A549 (cell line): Measurements from ENCODE around the gene NGFR. TPM values are rescaled to one million over a fixed set of nuclear protein-coding genes. Genes with fewer than 3 reads are reported as not detected.
A peak's percentile ranks its signal among the peaks of the same experiment; 100 is the strongest.

Experiments
- ATAC-seq, 2 experiments: fragments of 200-7000 bp in 1 of 2; fragments of >200 bp in 1 of 2; cut with Nextera tagmentation in 1 of 2; cut with Tn5 transposase in 1 of 2; 3 replicates each; pipeline versions ENCODE4 v1.8.0 to v1.9.1; 2018 to 2020; ENCODE audit warnings: mild to moderate bottlenecking in 1 of 2, moderate library complexity in 1 of 2
- CTCF ChIA-PET: fragments of 300-600 bp; sonication (Branson Sonifier 250); formaldehyde crosslinking; extraction: SDS; loops from one replicate; lab custom pipeline; 2021; ENCODE audit warnings: antibody characterized with exemption, inconsistent platforms; lab: Yijun Ruan, JAX
- POLR2A ChIA-PET: fragments of 350-600 bp; formaldehyde crosslinking; extraction: SDS; loops from one replicate; lab custom pipeline; 2021; ENCODE audit warnings: antibody characterized with exemption, inconsistent platforms; lab: Yijun Ruan, JAX
- DNase-seq, 2 experiments: peaks; one replicate each; pipeline versions ENCODE4 v3.0.0 to v3.0.0-alpha.2; 2011 to 2016; ENCODE audit warnings: low read depth in 1 of 2, low spot score in 1 of 2
- FAIRE-seq: peaks from 2 replicates; lab custom pipeline; 2011; peaks lifted over from hg19 to GRCh38; lab: Jason Lieb, UNC
- H3K27ac ChIP-seq, 2 experiments: fragments of >200 bp; sonication (Bioruptor Twin); formaldehyde crosslinking; 3 replicates each; pipeline ENCODE4 v1.5.1; 2016 to 2017
- H3K4me1 ChIP-seq: fragments of >200 bp; sonication (Bioruptor Twin); formaldehyde crosslinking; 3 replicates; pipeline ENCODE4 v1.6.1; 2016
- H3K4me2 ChIP-seq: fragments of >200 bp; sonication (Bioruptor Twin); formaldehyde crosslinking; 3 replicates; pipeline ENCODE4 v1.6.1; 2016
- H3K4me3 ChIP-seq: fragments of >200 bp; sonication (Bioruptor Twin); formaldehyde crosslinking; 3 replicates; pipeline ENCODE4 v1.5.1; 2016
- H3K9me3 ChIP-seq: fragments of >200 bp; sonication (Bioruptor Twin); formaldehyde crosslinking; 3 replicates; pipeline ENCODE4 v1.6.1; 2016
- CEBPB ChIP-seq, 2 experiments: fragments of >200 bp in 1 of 2; sonication (Bioruptor Twin) in 1 of 2; formaldehyde crosslinking in 1 of 2; IDR thresholded peaks; 2 replicates each; pipeline ENCODE4 v1.6.1; 2012 to 2016
- HEYL ChIP-seq: fragments of 250-450 bp; sonication (Bioruptor Pico); IDR thresholded peaks from 2 replicates; pipeline ENCODE4 v1.8.0; 2021; ENCODE audit warnings: mild to moderate bottlenecking, moderate library complexity
- HOXA7 ChIP-seq: fragments of 250-450 bp; sonication (Bioruptor Pico); IDR thresholded peaks from 2 replicates; pipeline ENCODE4 v1.5.0; 2020; ENCODE audit warnings: mild to moderate bottlenecking, moderate library complexity
- NFE2L2 ChIP-seq: fragments of 150-350 bp; conservative IDR thresholded peaks from 2 replicates; pipeline ENCODE4 v1.6.1; 2014; ENCODE audit warnings: low read length
- NR3C1 ChIP-seq: fragments of >200 bp; sonication (Bioruptor Twin); formaldehyde crosslinking; IDR thresholded peaks from 3 replicates; pipeline ENCODE4 v1.6.1; 2017
- POLR2A ChIP-seq: IDR thresholded peaks from 2 replicates; pipeline ENCODE4 v1.6.1; 2012; ENCODE audit warnings: mild to moderate bottlenecking, low read length
- RNF2 ChIP-seq: fragments of 200-600 bp; sonication (generic); IDR thresholded peaks from 2 replicates; pipeline ENCODE4 v1.6.1; 2016; ENCODE audit warnings: low read depth, mild to moderate bottlenecking, antibody characterized with exemption, moderate library complexity, borderline replicate concordance
- SMC3 ChIP-seq: fragments of >200 bp; sonication (Bioruptor Twin); formaldehyde crosslinking; IDR thresholded peaks from 3 replicates; pipeline ENCODE4 v1.6.1; 2018; ENCODE audit warnings: inconsistent platforms
- TFCP2L1 ChIP-seq: fragments of 250-450 bp; sonication (Bioruptor Pico); IDR thresholded peaks from 2 replicates; pipeline ENCODE4 v1.5.0; 2021; ENCODE audit warnings: mild to moderate bottlenecking
- ZFP36 ChIP-seq: fragments of 450-650 bp; IDR thresholded peaks from 2 replicates; pipeline ENCODE4 v1.6.1; 2014; ENCODE audit warnings: borderline replicate concordance; ENCODE audit not compliant: partially characterized antibody
- WGBS: methylation state at CpG from one replicate; pipeline ENCODE4 v1.1.6; 2017; ENCODE audit errors: missing lambda C conversion rate; 5-methylcytosine and 5-hydroxymethylcytosine counted together
- polyA minus RNA-seq: library from RNA; depleted of rRNA, polyadenylated mRNA; stranded (reverse); fragments of >200 nt; gene quantifications from 2 replicates; pipeline ENCODE4 v1.2.3, GENCODE V29; 2011; rRNA and poly(A)+ RNA removed
- polyA plus RNA-seq, 4 experiments: library from polyadenylated mRNA; depleted of rRNA in 3 of 4; stranded (reverse); fragments of >200 nt; fragmentation: RNase III in 1 of 4; extraction: RNeasy Plus Mini Kit Qiagen cat#74134 plus additional on column Dnase treatment in 1 of 4; gene quantifications; 2 replicates in 3 of 4; 3 replicates in 1 of 4; pipeline ENCODE4 v1.2.3, GENCODE V29; 2011 to 2017
- TF ChIP-seq, protein P1 (sequence below): fragments of >200 bp; sonication (Bioruptor Twin); formaldehyde crosslinking; IDR thresholded peaks from 3 replicates; pipeline ENCODE4 v1.5.1; 2016
- TF ChIP-seq, protein P2 (sequence below): fragments of 200-600 bp; sonication (generic); IDR thresholded peaks from 2 replicates; pipeline ENCODE4 v1.6.1; 2016; ENCODE audit warnings: antibody characterized with exemption, mild to moderate bottlenecking, moderate library complexity
- TF ChIP-seq, protein P3 (sequence below): fragments of >200 bp; sonication (Bioruptor Twin); formaldehyde crosslinking; IDR thresholded peaks from 2 replicates; pipeline ENCODE4 v1.6.1; 2016

Gene NGFR, protein sequence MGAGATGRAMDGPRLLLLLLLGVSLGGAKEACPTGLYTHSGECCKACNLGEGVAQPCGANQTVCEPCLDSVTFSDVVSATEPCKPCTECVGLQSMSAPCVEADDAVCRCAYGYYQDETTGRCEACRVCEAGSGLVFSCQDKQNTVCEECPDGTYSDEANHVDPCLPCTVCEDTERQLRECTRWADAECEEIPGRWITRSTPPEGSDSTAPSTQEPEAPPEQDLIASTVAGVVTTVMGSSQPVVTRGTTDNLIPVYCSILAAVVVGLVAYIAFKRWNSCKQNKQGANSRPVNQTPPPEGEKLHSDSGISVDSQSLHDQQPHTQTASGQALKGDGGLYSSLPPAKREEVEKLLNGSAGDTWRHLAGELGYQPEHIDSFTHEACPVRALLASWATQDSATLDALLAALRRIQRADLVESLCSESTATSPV
- polyA plus RNA-seq (2011; rRNA removed) (0.09 and 0.18 TPM in 2 replicates), polyA plus RNA-seq (2017; fragmentation: RNase III; extraction: RNeasy Plus Mini Kit Qiagen cat#74134 plus additional on column Dnase treatment) (0.12 to 0.14 TPM (median 0.13 TPM) in 3 replicates), polyA minus RNA-seq (not detected in 2 replicates)
- polyA plus RNA-seq (2012; cell fraction: cytosol; rRNA removed) = 0.19 and 0.21 TPM in 2 replicates
- 0.20 and 0.21 TPM in 2 replicates for polyA plus RNA-seq (2012; cell fraction: nucleus; rRNA removed)

DNA sequence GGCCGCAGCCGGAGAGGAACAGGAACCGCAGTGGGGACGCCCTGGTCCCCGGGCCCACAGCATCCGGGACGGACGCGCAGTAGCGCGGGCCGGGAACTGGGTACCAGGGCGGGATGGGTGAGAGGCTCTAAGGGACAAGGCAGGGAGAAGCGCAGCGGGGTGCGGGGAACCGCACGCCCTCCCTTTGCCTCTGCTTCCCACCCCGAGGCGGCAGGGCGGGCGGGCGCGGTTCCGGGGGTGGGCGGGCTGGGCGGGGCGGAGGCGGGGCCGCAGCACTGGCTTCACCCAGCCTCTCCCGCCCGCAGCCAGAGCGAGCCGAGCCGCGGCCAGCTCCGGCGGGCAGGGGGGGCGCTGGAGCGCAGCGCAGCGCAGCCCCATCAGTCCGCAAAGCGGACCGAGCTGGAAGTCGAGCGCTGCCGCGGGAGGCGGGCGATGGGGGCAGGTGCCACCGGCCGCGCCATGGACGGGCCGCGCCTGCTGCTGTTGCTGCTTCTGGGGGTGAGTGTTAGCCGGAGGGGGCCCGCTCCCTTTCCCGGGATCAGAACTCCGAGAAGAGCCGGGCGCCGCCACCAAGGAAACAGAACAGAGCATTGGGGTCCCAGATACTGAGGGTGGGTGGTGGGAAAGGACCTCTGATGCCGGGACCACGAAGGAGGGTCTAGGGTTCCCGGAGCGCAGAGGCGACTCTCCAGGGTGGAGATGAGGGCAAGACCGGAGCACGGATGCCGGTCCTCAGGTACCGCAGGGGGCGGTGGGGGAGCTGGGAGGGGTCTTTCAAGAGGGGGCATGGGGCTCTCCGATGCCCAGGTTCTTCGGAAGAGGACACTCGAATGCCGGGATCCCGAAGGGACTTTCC, at the start of gene NGFR:
TSS of gene NGFR (plus strand) at position 308 of the 856 bp plus-strand sequence. CDS start at position 433, 125 bp downstream.
- 4% methylated on average over 44 of the region's 79 CpGs for WGBS
- peak; percentile 29; the same call in 1 of the 2 replicates for TF ChIP-seq RNF2
- TF ChIP-seq SMC3 = 0 out of 3 replicates have a peak, but pooled peaks have one; percentile 20
- peak; percentile 83 for TF ChIP-seq POLR2A
- TF ChIP-seq, protein P1, sequence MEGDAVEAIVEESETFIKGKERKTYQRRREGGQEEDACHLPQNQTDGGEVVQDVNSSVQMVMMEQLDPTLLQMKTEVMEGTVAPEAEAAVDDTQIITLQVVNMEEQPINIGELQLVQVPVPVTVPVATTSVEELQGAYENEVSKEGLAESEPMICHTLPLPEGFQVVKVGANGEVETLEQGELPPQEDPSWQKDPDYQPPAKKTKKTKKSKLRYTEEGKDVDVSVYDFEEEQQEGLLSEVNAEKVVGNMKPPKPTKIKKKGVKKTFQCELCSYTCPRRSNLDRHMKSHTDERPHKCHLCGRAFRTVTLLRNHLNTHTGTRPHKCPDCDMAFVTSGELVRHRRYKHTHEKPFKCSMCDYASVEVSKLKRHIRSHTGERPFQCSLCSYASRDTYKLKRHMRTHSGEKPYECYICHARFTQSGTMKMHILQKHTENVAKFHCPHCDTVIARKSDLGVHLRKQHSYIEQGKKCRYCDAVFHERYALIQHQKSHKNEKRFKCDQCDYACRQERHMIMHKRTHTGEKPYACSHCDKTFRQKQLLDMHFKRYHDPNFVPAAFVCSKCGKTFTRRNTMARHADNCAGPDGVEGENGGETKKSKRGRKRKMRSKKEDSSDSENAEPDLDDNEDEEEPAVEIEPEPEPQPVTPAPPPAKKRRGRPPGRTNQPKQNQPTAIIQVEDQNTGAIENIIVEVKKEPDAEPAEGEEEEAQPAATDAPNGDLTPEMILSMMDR = peak; percentile 38; the same call in 2 of the 3 replicates
- TF ChIP-seq, protein P2, sequence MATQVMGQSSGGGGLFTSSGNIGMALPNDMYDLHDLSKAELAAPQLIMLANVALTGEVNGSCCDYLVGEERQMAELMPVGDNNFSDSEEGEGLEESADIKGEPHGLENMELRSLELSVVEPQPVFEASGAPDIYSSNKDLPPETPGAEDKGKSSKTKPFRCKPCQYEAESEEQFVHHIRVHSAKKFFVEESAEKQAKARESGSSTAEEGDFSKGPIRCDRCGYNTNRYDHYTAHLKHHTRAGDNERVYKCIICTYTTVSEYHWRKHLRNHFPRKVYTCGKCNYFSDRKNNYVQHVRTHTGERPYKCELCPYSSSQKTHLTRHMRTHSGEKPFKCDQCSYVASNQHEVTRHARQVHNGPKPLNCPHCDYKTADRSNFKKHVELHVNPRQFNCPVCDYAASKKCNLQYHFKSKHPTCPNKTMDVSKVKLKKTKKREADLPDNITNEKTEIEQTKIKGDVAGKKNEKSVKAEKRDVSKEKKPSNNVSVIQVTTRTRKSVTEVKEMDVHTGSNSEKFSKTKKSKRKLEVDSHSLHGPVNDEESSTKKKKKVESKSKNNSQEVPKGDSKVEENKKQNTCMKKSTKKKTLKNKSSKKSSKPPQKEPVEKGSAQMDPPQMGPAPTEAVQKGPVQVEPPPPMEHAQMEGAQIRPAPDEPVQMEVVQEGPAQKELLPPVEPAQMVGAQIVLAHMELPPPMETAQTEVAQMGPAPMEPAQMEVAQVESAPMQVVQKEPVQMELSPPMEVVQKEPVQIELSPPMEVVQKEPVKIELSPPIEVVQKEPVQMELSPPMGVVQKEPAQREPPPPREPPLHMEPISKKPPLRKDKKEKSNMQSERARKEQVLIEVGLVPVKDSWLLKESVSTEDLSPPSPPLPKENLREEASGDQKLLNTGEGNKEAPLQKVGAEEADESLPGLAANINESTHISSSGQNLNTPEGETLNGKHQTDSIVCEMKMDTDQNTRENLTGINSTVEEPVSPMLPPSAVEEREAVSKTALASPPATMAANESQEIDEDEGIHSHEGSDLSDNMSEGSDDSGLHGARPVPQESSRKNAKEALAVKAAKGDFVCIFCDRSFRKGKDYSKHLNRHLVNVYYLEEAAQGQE = no peak
- TF ChIP-seq, protein P3, sequence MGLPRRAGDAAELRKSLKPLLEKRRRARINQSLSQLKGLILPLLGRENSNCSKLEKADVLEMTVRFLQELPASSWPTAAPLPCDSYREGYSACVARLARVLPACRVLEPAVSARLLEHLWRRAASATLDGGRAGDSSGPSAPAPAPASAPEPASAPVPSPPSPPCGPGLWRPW = no peak
- TF ChIP-seq ZFP36 = no peak
- TF ChIP-seq CEBPB (IDR thresholded peaks at IDR 0.05) = no peak
- ChIA-PET POLR2A (interaction anchor here (1.0 kb wide), 1 partner anchor 81 kb away, joined by 3 read pairs; the partner anchor contains the start of gene PHB1), CTCF (interaction anchor here (0.6 to 12.9 kb wide), 21 partner anchors 10 to 674 kb away, joined by 3 to 214 read pairs (median 7); partner anchors contain the start of gene NXPH3)
- H3K27ac ChIP-seq = peak within 1 kb of the TSS; percentile 29 to 70; a peak in 4 of 6 replicates
- FAIRE-seq (no peak), DNase-seq (peak in 1 of 2 experiments; percentile 77), ATAC-seq (peak; percentile 58 to 71)
- H3K4me2 ChIP-seq = peak within 1 kb of the TSS; percentile 94
- no peaks in the 10 kb centered on the region for H3K9me3 ChIP-seq
- H3K4me1 ChIP-seq = peaks cover 22% of the 10 kb centered on the region
- H3K4me3 ChIP-seq = peak within 1 kb of the TSS; percentile 50

DNA sequence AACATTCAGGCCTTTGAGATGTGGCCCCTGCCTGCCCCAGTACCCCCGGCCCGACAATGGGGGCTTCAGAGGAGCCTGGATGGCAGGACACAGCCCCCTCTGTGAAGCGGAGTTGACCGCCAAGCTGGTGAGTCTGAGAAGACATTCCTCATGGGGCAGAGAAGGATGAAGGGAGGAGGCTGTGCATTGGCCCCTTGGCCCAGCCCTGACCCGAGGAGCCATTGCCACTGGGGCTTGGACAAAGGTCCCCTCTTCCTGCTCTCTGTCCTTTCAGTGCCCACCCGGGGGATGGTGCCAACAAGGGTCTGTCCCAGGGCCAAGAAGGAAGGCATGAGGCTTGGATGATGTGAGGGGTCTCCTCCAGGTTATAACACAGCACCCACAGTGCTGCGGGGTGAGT, 49.5 kb upstream of the NGFR start:
- ATAC-seq (no peak), FAIRE-seq (no peak)
- WGBS = 41% methylated on average over 7 of the region's 7 CpGs

More for the DNA sequence above, 49.5 kb upstream of the NGFR start:
- H3K4me3 ChIP-seq = no peak overlapping the region
- H3K9me3 ChIP-seq = no peaks in the 10 kb centered on the region
- no peak overlapping the region for H3K4me2 ChIP-seq
- no peak for DNase-seq
- TF ChIP-seq HOXA7 (CRISPR knock-in tag) (no peak), NR3C1 (no peak), HEYL (CRISPR knock-in tag) (no peak), NFE2L2 (no peak), TFCP2L1 (no peak)
- TF ChIP-seq, all 56 proteins: peak for 0
- POLR2A ChIA-PET = no interaction called here
- Histone ChIP-seq H3K27ac (no peak overlapping the region), H3K4me1 (no peaks in the 10 kb centered on the region)
- CTCF ChIA-PET = interaction anchor here (0.9 to 7.0 kb wide), 7 partner anchors 11 to 111 kb away, joined by 3 to 45 read pairs (median 7); partner anchors contain the start of gene NGFR
